ENCODE data around the gene RCOR2. TPM values are rescaled to one million over a fixed set of nuclear protein-coding genes. Genes with fewer than 3 reads are reported as not detected.
A peak's percentile ranks its signal among the peaks of the same experiment; 100 is the strongest.
"Not testable (repeated sequence)": the region's sequence is repeated elsewhere in the genome, so short reads cannot be mapped to it uniquely, and the experiment has no call there.

The RCOR2 gene
- total and polyA plus RNA-seq, 2 donors (not counting 1 experiment from before 2014, with no cell fraction given): 1.8 to 5.6 TPM

DNA sequence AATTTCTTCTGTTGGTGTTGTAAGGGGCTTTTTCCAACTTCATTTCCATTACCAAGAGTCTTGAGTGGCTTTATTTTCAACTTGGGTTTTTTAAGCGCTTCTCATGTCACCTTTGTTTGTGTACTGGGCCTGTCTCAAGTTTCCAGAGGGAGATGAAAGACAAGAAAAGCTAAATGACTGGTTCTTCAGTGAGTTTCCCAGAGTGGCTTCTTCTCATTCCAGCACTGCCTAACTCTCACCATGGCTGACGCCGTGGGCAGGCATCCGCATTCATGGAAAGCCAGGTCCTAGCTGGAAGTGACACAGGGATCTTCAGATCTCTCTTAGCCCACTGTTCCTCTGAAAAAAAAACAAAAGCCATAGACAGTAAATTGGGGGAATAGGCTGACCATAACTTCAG, 49.5 kb downstream of the RCOR2 start:
- no peak overlapping the region for H3K4me3 ChIP-seq (replicated peaks in 1 of 4; ENCODE audit: control extremely low read depth in 1 of 4, insufficient read depth in 1 of 4, low read depth in 3 of 4, low read length in 4 of 4)
- H3K4me1 ChIP-seq (ENCODE audit: control insufficient read depth, extremely low read depth, insufficient read depth, low read length): peaks cover 13% of the 10 kb centered on the region
- H3K4me2 ChIP-seq (ENCODE audit: extremely low read depth, insufficient read depth, low read length): no peak overlapping the region
- H3K9ac ChIP-seq (ENCODE audit: insufficient read depth, low read length): no peak overlapping the region
- no peak overlapping the region for H3K27ac ChIP-seq (ENCODE audit: insufficient read depth, low read length)
- peaks cover 46% of the 10 kb centered on the region for H3K79me2 ChIP-seq (ENCODE audit: control insufficient read depth, insufficient read depth, low read length)
- H3K36me3 ChIP-seq (ENCODE audit: control insufficient read depth, insufficient read depth, low read length): no peaks in the 10 kb centered on the region
- DNase-seq (ENCODE audit: low read depth in 2 of 2): no peak
- no peak overlapping the region for H2AFZ ChIP-seq (ENCODE audit: low read length)
- no peaks in the 10 kb centered on the region for H3K27me3 ChIP-seq (ENCODE audit: control insufficient read depth, insufficient read depth, low read length)
- H4K20me1 ChIP-seq (ENCODE audit: control insufficient read depth, extremely low read depth, insufficient read depth, low read length): peaks cover 2% of the 10 kb centered on the region
- TF ChIP-seq CTCF (conservative IDR thresholded peaks at IDR 0.05 in 1 of 2, IDR thresholded peaks at IDR 0.05 in 1 of 2; ENCODE audit: low read depth in 1 of 2, low read length in 2 of 2) (no peak), EZH2 (IDR thresholded peaks at IDR 0.05; ENCODE audit: low read length, missing control alignments) (no peak)
- no peaks in the 10 kb centered on the region for H3K9me3 ChIP-seq (ENCODE audit: control insufficient read depth, insufficient read depth, low read depth, low read length)

DNA sequence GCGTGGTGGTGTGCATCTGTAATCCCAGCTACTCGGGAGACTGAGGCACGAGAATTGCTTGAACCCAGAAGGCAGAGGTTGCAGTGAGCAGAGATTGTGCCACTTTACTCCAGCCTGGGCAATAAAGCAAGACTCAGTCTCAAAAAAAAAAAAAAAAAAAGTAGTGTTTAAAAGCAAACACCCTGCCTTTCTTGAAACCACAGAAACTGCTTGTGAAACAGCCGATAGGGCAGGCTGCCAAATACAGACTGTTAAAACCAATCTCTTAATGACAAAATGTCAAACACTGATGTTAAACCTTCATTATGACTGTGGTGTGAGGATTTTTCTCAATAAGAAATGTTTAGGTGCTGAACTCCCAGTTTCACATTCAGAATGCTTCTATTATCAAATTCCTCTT, 50.8 kb downstream of the RCOR2 start:
- peaks cover 2% of the 10 kb centered on the region for H3K4me1 ChIP-seq (ENCODE audit: control insufficient read depth, extremely low read depth, insufficient read depth, low read length)
- H3K79me2 ChIP-seq (ENCODE audit: control insufficient read depth, insufficient read depth, low read length): peaks cover 44% of the 10 kb centered on the region
- H3K36me3 ChIP-seq (ENCODE audit: control insufficient read depth, insufficient read depth, low read length): no peaks in the 10 kb centered on the region
- H3K4me3 ChIP-seq (replicated peaks in 1 of 4; ENCODE audit: control extremely low read depth in 1 of 4, insufficient read depth in 1 of 4, low read depth in 3 of 4, low read length in 4 of 4): no peak overlapping the region
- no peak overlapping the region for H2AFZ ChIP-seq (ENCODE audit: low read length)
- no peak for TF ChIP-seq EZH2 (IDR thresholded peaks at IDR 0.05; ENCODE audit: low read length, missing control alignments)
- no peak for TF ChIP-seq CTCF (conservative IDR thresholded peaks at IDR 0.05 in 1 of 2, IDR thresholded peaks at IDR 0.05 in 1 of 2; ENCODE audit: low read depth in 1 of 2, low read length in 2 of 2)
- no peak overlapping the region for H3K4me2 ChIP-seq (ENCODE audit: extremely low read depth, insufficient read depth, low read length)
- H3K27me3 ChIP-seq (ENCODE audit: control insufficient read depth, insufficient read depth, low read length): no peaks in the 10 kb centered on the region
- H4K20me1 ChIP-seq (ENCODE audit: control insufficient read depth, extremely low read depth, insufficient read depth, low read length): peaks cover 2% of the 10 kb centered on the region
- H3K9ac ChIP-seq (ENCODE audit: insufficient read depth, low read length): no peak overlapping the region
- no peak overlapping the region for H3K27ac ChIP-seq (ENCODE audit: insufficient read depth, low read length)
- peak; percentile 62 to 80 for DNase-seq (ENCODE audit: low read depth in 2 of 2)
- no peaks in the 10 kb centered on the region for H3K9me3 ChIP-seq (ENCODE audit: control insufficient read depth, insufficient read depth, low read depth, low read length)

- not testable (repeated sequence) for H3K27me3 ChIP-seq (ENCODE audit: control insufficient read depth, insufficient read depth, low read length); H2AFZ ChIP-seq (ENCODE audit: low read length); H3K4me1 ChIP-seq (ENCODE audit: control insufficient read depth, extremely low read depth, insufficient read depth, low read length); H3K4me3 ChIP-seq (replicated peaks in 1 of 4; ENCODE audit: control extremely low read depth in 1 of 4, insufficient read depth in 1 of 4, low read depth in 3 of 4, low read length in 4 of 4); H3K36me3 ChIP-seq (ENCODE audit: control insufficient read depth, insufficient read depth, low read length); H3K4me2 ChIP-seq (ENCODE audit: extremely low read depth, insufficient read depth, low read length); DNase-seq (ENCODE audit: low read depth in 2 of 2); H3K27ac ChIP-seq (ENCODE audit: insufficient read depth, low read length); H4K20me1 ChIP-seq (ENCODE audit: control insufficient read depth, extremely low read depth, insufficient read depth, low read length); H3K9me3 ChIP-seq (ENCODE audit: control insufficient read depth, insufficient read depth, low read depth, low read length); H3K9ac ChIP-seq (ENCODE audit: insufficient read depth, low read length)
- H3K79me2 ChIP-seq (ENCODE audit: control insufficient read depth, insufficient read depth, low read length): peaks cover 27% of the 10 kb centered on the region
These were observed 53.3 kb downstream of the RCOR2 start for GRCh38 chr11:63863620-63864019.
